Measurements from ENCODE around the gene WIPI1.
A peak's percentile ranks its signal among the peaks of the same experiment; 100 is the strongest.

- TF ChIP-seq CTCF (conservative IDR thresholded peaks at IDR 0.05; ENCODE audit: low read depth, low read length) (peak; percentile 72), EZH2 (IDR thresholded peaks at IDR 0.05; ENCODE audit: borderline replicate concordance, low read depth, low read length, poor library complexity, severe bottlenecking) (no peak)
Measured at GRCh38 chr17:68462381-68463210, 5.3 kb upstream of the WIPI1 start.

Measured in A673 (cell line).